OCI-LY7 (cell line): ENCODE measurements around the gene ARIH2. TPM values are rescaled to one million over a fixed set of nuclear protein-coding genes. Genes with fewer than 3 reads are reported as not detected.

Experiments
- BruUV-seq: library from RNA; stranded (reverse); fragments of 400-500 nt; replicated peaks from 2 replicates; lab custom pipeline; 2021; lab: Mats Ljungman, UMichigan
- CTCF ChIA-PET: fragments of 300-600 bp; sonication (Branson Sonifier 250); formaldehyde crosslinking; loops from one replicate; lab custom pipeline; 2022; ENCODE audit warnings: antibody characterized with exemption; ENCODE audit not compliant: unreplicated experiment; lab: Charles Lee
- POLR2A ChIA-PET: fragments of 300-600 bp; sonication (Branson Sonifier 250); formaldehyde crosslinking; loops from one replicate; lab custom pipeline; 2022; ENCODE audit warnings: antibody characterized with exemption; lab: Charles Lee
- DNase-seq: peaks from one replicate; pipeline ENCODE4 v3.0.0-alpha.2; 2015; ENCODE audit warnings: low spot score
- H2AFZ ChIP-seq: fragments of 200-600 bp; sonication (generic), shearing (Covaris generic); 2 replicates; pipeline ENCODE4 v1.6.1; 2014; ENCODE audit warnings: mild to moderate bottlenecking, antibody characterized with exemption, low read length, moderate library complexity
- H3K27ac ChIP-seq: fragments of 200-600 bp; sonication (generic); 2 replicates; pipeline ENCODE4 v1.5.1; 2014; ENCODE audit warnings: mixed run types, low read depth, mild to moderate bottlenecking, moderate library complexity, low read length, inconsistent platforms; ENCODE audit not compliant: poor library complexity, severe bottlenecking
- H3K36me3 ChIP-seq: fragments of 200-600 bp; sonication (generic); 2 replicates; pipeline ENCODE4 v1.6.1; 2014; ENCODE audit warnings: mild to moderate bottlenecking, antibody characterized with exemption, low read length, moderate library complexity, mixed read lengths; ENCODE audit not compliant: insufficient read depth
- H3K4me1 ChIP-seq: fragments of 200-600 bp; sonication (generic); 2 replicates; pipeline ENCODE4 v1.5.1; 2014; ENCODE audit warnings: mild to moderate bottlenecking, low read length; ENCODE audit not compliant: insufficient read depth, poor library complexity, severe bottlenecking
- H3K4me2 ChIP-seq: fragments of 200-600 bp; sonication (generic); 2 replicates; pipeline ENCODE4 v1.6.1; 2014; ENCODE audit warnings: mild to moderate bottlenecking, low read length
- H3K4me3 ChIP-seq: fragments of 200-600 bp; sonication (generic); 2 replicates; pipeline ENCODE4 v1.5.1; 2014; ENCODE audit warnings: mild to moderate bottlenecking, low read depth, low read length; ENCODE audit not compliant: poor library complexity, severe bottlenecking
- H3K79me2 ChIP-seq: fragments of 200-600 bp; sonication (generic); 2 replicates; pipeline ENCODE4 v1.6.1; 2016; ENCODE audit warnings: low read depth, mild to moderate bottlenecking, low read length, moderate library complexity, mixed read lengths; ENCODE audit not compliant: insufficient read depth
- H3K9me2 ChIP-seq: fragments of 200-600 bp; sonication (generic); 2 replicates; pipeline ENCODE4 v1.6.1; 2016; ENCODE audit warnings: mild to moderate bottlenecking, low read length, mixed read lengths; ENCODE audit not compliant: insufficient read depth
- H3K9me3 ChIP-seq: fragments of 200-600 bp; sonication (generic); 2 replicates; pipeline ENCODE4 v1.6.1; 2014; ENCODE audit warnings: mild to moderate bottlenecking, mixed run types, low read length, mixed read lengths
- H4K20me1 ChIP-seq: fragments of 200-600 bp; sonication (generic); 2 replicates; pipeline ENCODE4 v1.6.1; 2014; ENCODE audit warnings: mild to moderate bottlenecking, antibody characterized with exemption, low read length, moderate library complexity, mixed read lengths; ENCODE audit not compliant: insufficient read depth
- CTCF ChIP-seq: fragments of 200-600 bp; sonication (generic); conservative IDR thresholded peaks from 2 replicates; pipeline ENCODE4 v1.5.1; 2014; ENCODE audit warnings: mild to moderate bottlenecking, antibody characterized with exemption, low read length, moderate library complexity, mixed read lengths
- EZH2phosphoT487 ChIP-seq: fragments of 200-600 bp; sonication (generic); IDR thresholded peaks from 2 replicates; pipeline ENCODE4 v1.6.1; 2018; ENCODE audit warnings: low read depth, borderline replicate concordance, mild to moderate bottlenecking, mixed run types, antibody characterized with exemption, low read length, moderate library complexity, mixed read lengths
- intact Hi-C: fragments of 100-400 bp; cut with micrococcal nuclease; formaldehyde crosslinking; loops from one replicate; pipeline ENCODE4 v1.10.0; 2022; ENCODE audit not compliant: unreplicated experiment
- total RNA-seq, 2 experiments: library from RNA; depleted of rRNA in 1 of 2; stranded (reverse); fragments of >200 nt in 1 of 2; shearing (Covaris generic) in 1 of 2; gene quantifications; 2 replicates each; pipeline ENCODE4 v1.2.3, GENCODE V29; 2014 to 2022

Gene ARIH2
- total RNA-seq, 2 experiments from 2014 or later: 124 to 131 TPM

DNA sequence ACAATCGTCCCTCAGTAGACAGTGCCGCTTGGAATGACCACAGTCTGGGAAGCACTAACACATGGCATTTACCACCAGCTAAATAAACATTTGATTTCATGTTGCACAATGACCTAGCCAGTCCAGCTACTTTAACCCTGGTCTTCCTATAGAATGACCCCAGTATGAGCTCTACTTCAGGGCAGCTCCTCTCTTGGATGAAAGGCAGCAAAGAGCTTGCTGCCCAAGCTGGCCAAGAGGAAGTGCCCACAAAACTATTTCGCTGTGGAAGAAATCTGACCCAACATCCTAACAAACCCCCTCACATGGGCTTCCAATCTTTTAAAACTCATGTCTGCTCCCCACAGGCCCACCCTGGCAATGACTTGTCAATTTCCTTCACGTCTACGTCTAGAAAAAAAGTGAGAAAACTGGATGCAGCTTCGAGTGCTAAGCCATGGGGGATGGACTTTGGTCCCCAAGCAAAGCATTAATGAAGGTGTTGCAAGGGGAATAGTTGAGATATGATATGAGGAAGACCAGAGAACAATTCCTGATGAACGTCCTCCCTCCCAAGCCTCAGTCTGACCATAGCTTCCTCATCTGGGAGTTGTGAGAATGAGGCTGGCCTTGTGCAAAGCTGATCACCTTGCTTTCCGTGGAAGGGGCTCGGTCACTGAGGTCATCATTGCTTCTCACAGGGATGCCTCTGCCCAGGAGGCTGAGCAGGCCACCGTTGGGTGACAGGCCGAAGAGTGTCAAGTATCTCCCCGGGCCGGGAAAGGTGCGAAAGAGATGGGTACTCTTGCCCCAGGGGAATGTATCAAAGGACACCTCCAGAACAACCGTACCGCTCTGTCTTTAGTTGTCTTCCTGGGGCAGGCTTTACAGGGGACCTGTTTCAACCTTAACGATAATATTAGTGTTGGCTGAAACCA, 20.9 kb upstream of the ARIH2 start:
- TF ChIP-seq EZH2phosphoT487 (no peak), CTCF (peak; percentile 34; the same call in 1 of the 2 replicates)
- intact Hi-C loops: loop anchor here (1.0 kb wide), 1 partner anchor 21 kb away; the partner anchor contains the start of gene ARIH2
- CTCF ChIA-PET: interaction anchor here (0.8 to 1.0 kb wide), 2 partner anchors 16 to 22 kb away, joined by 3 read pairs; no protein-coding TSS in a partner anchor
- no peaks in the 10 kb centered on the region for H3K9me2 ChIP-seq
- H3K27ac ChIP-seq: peak overlapping the region; percentile 7
- BruUV-seq: no TSS peak
- H3K4me1 ChIP-seq: peaks cover 27% of the 10 kb centered on the region
- H2AFZ ChIP-seq: peak overlapping the region; percentile 89
- no peaks in the 10 kb centered on the region for H3K36me3 ChIP-seq
- peak overlapping the region; percentile 87 for H3K4me2 ChIP-seq
- H3K79me2 ChIP-seq: no peaks in the 10 kb centered on the region; the same call in 1 of the 2 replicates
- H3K9me3 ChIP-seq: no peaks in the 10 kb centered on the region
- H4K20me1 ChIP-seq: no peaks in the 10 kb centered on the region
- peak; percentile 21 for DNase-seq
- POLR2A ChIA-PET: interaction anchor here (0.5 to 2.3 kb wide), 9 partner anchors 11 to 52 kb away, joined by 3 to 10 read pairs (median 5); no protein-coding TSS in a partner anchor
- H3K4me3 ChIP-seq: peak overlapping the region; percentile 85

DNA sequence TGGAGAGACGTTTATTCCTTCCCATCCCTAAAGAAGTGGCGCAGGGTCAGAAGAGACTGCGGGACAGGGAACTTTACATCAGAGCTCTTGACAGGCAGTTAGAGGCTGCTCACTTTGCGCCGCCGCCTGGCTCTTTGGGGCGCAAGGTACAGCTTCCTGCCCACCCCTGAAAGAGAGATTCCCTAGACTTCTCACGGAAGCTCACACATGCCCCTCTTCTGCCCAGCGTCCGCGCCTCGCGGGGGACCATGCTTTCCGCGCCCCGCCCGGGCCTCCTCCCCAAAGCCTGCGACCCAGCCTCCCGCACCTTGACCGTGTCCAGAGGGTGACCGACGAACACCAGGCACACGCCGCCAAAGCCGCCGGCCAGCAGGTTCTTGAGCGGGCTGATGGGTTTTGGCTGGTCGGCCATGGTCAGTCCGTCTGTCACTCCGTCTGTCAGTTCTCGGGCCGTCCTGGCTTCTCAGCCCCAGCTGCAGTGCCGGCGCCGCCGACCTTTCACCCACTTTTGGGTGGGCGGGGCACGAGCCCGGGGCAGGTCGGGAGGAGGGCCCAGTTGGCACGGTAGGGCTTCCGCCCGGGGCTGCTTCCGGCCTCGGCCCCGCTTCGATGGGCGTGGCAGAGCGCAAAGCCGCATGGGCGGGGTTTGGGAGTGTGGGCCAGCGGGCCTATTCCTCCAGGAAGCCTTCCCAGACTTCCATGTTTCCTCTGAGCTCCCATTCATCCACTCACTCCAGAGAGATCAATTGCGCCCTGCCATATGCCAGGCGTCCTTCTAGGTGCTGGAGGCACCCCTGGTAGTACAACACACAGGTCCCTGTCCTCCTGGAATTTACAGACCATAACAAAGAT, 20.0 kb upstream of the ARIH2 start, which contains the start of gene SLC25A20:
Gene SLC25A20 (minus strand): TSS at position 500 of the 852 bp plus-strand sequence. CDS start 88 bp downstream, at position 412.
- POLR2A ChIA-PET: interaction anchor here (0.5 to 2.3 kb wide), 5 partner anchors 15 to 42 kb away, joined by 3 to 10 read pairs (median 7); no protein-coding TSS in a partner anchor
- Histone ChIP-seq H3K27ac (peak within 1 kb of the TSS; percentile 36), H4K20me1 (no peaks in the 10 kb centered on the region), H3K36me3 (no peaks in the 10 kb centered on the region), H3K9me3 (no peaks in the 10 kb centered on the region), H3K4me1 (peaks cover 36% of the 10 kb centered on the region), H2AFZ (peak within 1 kb of the TSS; percentile 89), H3K4me2 (peak within 1 kb of the TSS; percentile 87), H3K79me2 (no peaks in the 10 kb centered on the region; the same call in 1 of the 2 replicates), H3K9me2 (no peaks in the 10 kb centered on the region), H3K4me3 (peak within 1 kb of the TSS; percentile 85)
- BruUV-seq: no TSS peak
- intact Hi-C loops: loop anchor here (1.0 kb wide), 1 partner anchor 20 kb away; the partner anchor contains the start of gene ARIH2
- CTCF ChIA-PET: interaction anchor here (1.0 kb wide), 1 partner anchor 17 kb away, joined by 3 read pairs; no protein-coding TSS in a partner anchor
- peak; percentile 93 for DNase-seq
- TF ChIP-seq EZH2phosphoT487 (no peak), CTCF (0 out of 2 replicates have a peak, but pooled peaks have one; percentile 25)
